ENCODE data around the gene TRIM62.

Gene TRIM62

DNA sequence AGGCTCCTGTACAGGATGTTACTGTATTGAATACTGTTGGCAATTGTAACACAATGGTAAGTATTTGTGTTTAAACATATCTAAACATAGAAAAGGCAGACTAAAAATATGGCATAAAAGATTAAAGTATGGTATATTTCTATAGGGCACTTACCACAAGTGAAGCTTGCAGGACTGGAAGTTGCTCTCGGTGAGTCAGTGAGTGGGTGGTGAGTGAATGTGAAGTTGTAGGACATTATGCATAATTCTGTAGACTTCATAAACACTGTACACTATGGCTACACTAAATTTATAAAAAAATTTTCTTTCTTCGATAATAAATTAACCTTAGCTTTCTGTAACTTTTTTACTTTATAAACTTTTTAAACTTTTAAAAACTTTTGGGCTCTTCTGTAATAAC, 13.7 kb upstream of the TRIM62 start:
- Histone ChIP-seq H3K4me3 (ENCODE audit: low read length) (no peak overlapping the region), H3K27me3 (ENCODE audit: insufficient read depth, low read length) (peaks cover 8% of the 10 kb centered on the region), H3K36me3 (ENCODE audit: insufficient read depth, low read depth, low read length) (no peaks in the 10 kb centered on the region), H3K9ac (ENCODE audit: low read depth, low read length) (no peak overlapping the region), H3K27ac (ENCODE audit: low read length) (no peak overlapping the region), H3K9me3 (ENCODE audit: insufficient read depth, low read depth, low read length) (no peaks in the 10 kb centered on the region), H3K4me1 (ENCODE audit: insufficient read depth, low read length) (no peaks in the 10 kb centered on the region)

GRCh38 chr1:33191731-33192275, 10.0 kb upstream of the TRIM62 start:
- Histone ChIP-seq H3K9me3 (ENCODE audit: insufficient read depth, low read depth, low read length) (no peaks in the 10 kb centered on the region), H3K27me3 (ENCODE audit: insufficient read depth, low read length) (peaks cover 8% of the 10 kb centered on the region)

DNA sequence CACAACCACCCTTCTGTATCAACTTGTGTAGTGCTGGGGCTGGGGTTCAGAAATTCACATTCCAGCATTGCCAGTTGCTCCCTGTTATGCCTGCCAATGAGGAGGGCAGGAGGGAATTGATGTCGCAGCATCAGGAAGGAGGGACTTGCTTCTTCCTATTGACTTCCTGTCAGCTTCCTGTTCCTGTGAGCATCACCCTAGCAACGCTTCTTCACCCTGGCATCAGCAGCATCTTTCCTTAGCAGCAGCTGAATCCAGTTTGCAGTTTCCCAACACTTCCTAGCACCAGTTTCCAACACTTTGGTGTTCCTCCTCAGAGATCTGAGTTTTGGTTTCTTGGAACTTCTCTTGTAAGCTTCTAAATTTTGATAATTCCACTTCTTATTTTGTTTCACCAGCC, 8.9 kb upstream of the TRIM62 start:
- Histone ChIP-seq H3K27ac (ENCODE audit: low read length) (no peak overlapping the region), H3K9ac (ENCODE audit: low read depth, low read length) (no peak overlapping the region), H3K9me3 (ENCODE audit: insufficient read depth, low read depth, low read length) (no peaks in the 10 kb centered on the region), H3K36me3 (ENCODE audit: insufficient read depth, low read depth, low read length) (no peaks in the 10 kb centered on the region), H3K4me1 (ENCODE audit: insufficient read depth, low read length) (no peaks in the 10 kb centered on the region), H3K4me3 (ENCODE audit: low read length) (no peak overlapping the region), H3K27me3 (ENCODE audit: insufficient read depth, low read length) (peaks cover 8% of the 10 kb centered on the region)

More at GRCh38 chr1:33191731-33192275, 10.0 kb upstream of the TRIM62 start:
- no peaks in the 10 kb centered on the region for H3K4me1 ChIP-seq (ENCODE audit: insufficient read depth, low read length)
- H3K36me3 ChIP-seq (ENCODE audit: insufficient read depth, low read depth, low read length), result no peaks in the 10 kb centered on the region
- no peak overlapping the region for H3K27ac ChIP-seq (ENCODE audit: low read length)
- H3K4me3 ChIP-seq (ENCODE audit: low read length), result no peak overlapping the region
- H3K9ac ChIP-seq (ENCODE audit: low read depth, low read length), result no peak overlapping the region

DNA sequence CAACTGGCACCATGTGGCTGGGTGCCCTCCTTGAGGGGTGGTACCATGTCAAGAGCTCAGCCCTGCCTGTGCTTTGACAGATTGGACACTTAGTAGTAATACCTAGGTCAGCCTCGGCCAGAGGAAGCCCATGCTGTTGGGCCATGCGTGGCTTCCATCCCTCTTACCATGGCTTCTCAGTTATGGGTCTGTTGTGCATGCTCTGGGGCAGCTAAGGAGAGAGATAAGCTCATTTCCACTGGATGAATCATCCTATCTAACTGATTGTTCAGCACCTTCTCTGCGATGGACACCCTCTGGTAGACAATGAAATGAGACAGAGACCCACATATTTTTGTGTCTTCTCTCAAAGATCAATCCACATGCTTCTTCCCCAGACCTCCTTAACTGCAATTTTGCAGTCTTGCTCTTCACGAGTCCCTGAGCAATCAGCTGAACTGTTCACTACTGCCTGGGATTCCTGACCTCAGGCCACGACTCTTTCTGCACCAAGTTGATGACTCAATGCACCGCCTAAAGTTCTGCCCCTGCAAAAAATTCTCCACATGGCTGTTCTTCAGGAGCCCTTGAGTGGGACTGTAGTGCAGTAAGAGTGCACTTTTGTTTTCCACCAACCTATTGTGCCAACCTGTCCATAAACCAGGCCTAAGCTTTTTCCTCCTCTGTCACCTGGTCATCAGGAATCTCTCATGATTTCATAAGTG, 6.9 kb upstream of the TRIM62 start:
- Histone ChIP-seq H3K4me3 (ENCODE audit: low read length) (no peak overlapping the region), H3K27ac (ENCODE audit: low read length) (no peak overlapping the region), H3K27me3 (ENCODE audit: insufficient read depth, low read length) (peaks cover 6% of the 10 kb centered on the region; the same call in 1 of the 2 replicates), H3K4me1 (ENCODE audit: insufficient read depth, low read length) (no peaks in the 10 kb centered on the region), H3K9ac (ENCODE audit: low read depth, low read length) (no peak overlapping the region), H3K9me3 (ENCODE audit: insufficient read depth, low read depth, low read length) (no peaks in the 10 kb centered on the region), H3K36me3 (ENCODE audit: insufficient read depth, low read depth, low read length) (no peaks in the 10 kb centered on the region)

DNA sequence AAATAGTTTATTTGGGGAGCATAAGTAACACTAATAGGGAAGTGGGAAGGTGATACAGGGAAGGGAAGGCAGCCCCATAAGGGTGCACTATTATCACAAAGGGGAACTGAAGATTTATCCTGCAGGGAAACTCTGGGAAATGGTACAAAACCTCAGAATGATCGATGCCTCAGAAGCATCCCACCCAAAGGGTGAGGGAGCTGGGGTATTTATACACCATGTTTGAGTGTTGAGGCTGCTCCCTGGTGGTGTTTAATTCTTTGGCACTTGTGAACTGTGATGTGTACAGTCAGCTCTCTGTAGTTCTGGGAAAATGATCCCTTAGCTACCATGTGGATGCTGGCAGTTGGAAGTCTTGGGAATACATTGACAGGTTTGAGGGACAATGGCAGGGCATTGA, 5.1 kb upstream of the TRIM62 start:
- H3K36me3 ChIP-seq (ENCODE audit: insufficient read depth, low read depth, low read length), result no peaks in the 10 kb centered on the region
- H3K4me1 ChIP-seq (ENCODE audit: insufficient read depth, low read length), result peaks cover 11% of the 10 kb centered on the region; the same call in 1 of the 2 replicates
- no peaks in the 10 kb centered on the region for H3K9me3 ChIP-seq (ENCODE audit: insufficient read depth, low read depth, low read length)
- peaks cover 6% of the 10 kb centered on the region; the same call in 1 of the 2 replicates for H3K27me3 ChIP-seq (ENCODE audit: insufficient read depth, low read length)
- H3K27ac ChIP-seq (ENCODE audit: low read length), result no peak overlapping the region
- H3K4me3 ChIP-seq (ENCODE audit: low read length), result no peak overlapping the region
- H3K9ac ChIP-seq (ENCODE audit: low read depth, low read length), result no peak overlapping the region

GRCh38 chr1:33185541-33185940, 3.7 kb upstream of the TRIM62 start:
- Histone ChIP-seq H3K9ac (ENCODE audit: low read depth, low read length) (no peak overlapping the region), H3K27ac (ENCODE audit: low read length) (no peak overlapping the region), H3K4me3 (ENCODE audit: low read length) (no peak overlapping the region)

GRCh38 chr1:33183306-33183705, 1.5 kb upstream of the TRIM62 start:
- Histone ChIP-seq H3K27ac (ENCODE audit: low read length) (no peak overlapping the region), H3K4me1 (ENCODE audit: insufficient read depth, low read length) (peaks cover 11% of the 10 kb centered on the region; the same call in 1 of the 2 replicates), H3K27me3 (ENCODE audit: insufficient read depth, low read length) (peaks cover 13% of the 10 kb centered on the region; the same call in 1 of the 2 replicates), H3K4me3 (ENCODE audit: low read length) (no peak overlapping the region), H3K36me3 (ENCODE audit: insufficient read depth, low read depth, low read length) (no peaks in the 10 kb centered on the region), H3K9me3 (ENCODE audit: insufficient read depth, low read depth, low read length) (no peaks in the 10 kb centered on the region), H3K9ac (ENCODE audit: low read depth, low read length) (no peak overlapping the region)

More at GRCh38 chr1:33185541-33185940, 3.7 kb upstream of the TRIM62 start:
- H3K9me3 ChIP-seq (ENCODE audit: insufficient read depth, low read depth, low read length), result no peaks in the 10 kb centered on the region
- peaks cover 6% of the 10 kb centered on the region; the same call in 1 of the 2 replicates for H3K27me3 ChIP-seq (ENCODE audit: insufficient read depth, low read length)
- H3K36me3 ChIP-seq (ENCODE audit: insufficient read depth, low read depth, low read length), result no peaks in the 10 kb centered on the region
- peaks cover 11% of the 10 kb centered on the region; the same call in 1 of the 2 replicates for H3K4me1 ChIP-seq (ENCODE audit: insufficient read depth, low read length)

DNA sequence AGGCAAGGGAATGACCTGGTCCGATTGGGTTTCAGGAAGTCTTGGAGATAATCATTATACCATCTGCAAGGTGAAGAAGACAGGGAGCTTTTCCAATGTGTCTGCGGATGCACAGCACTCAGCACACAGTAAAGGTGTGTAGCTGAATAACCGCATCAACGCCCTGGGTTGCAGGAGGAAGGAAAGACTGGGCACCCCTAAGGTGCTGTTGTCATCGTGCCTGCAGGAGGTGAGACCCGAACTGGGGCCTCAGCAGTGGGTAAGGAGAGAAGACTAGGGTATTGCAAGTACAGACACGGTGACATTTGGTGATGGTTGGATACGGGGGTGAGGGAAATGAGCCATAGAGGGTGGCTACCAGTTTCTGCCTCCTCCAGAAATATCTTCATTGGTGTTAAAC, 1.1 kb upstream of the TRIM62 start:
- Histone ChIP-seq H3K9me3 (ENCODE audit: insufficient read depth, low read depth, low read length) (no peaks in the 10 kb centered on the region), H3K4me3 (ENCODE audit: low read length) (no peak overlapping the region; the same call in 1 of the 2 replicates), H3K27ac (ENCODE audit: low read length) (no peak overlapping the region), H3K36me3 (ENCODE audit: insufficient read depth, low read depth, low read length) (no peaks in the 10 kb centered on the region), H3K27me3 (ENCODE audit: insufficient read depth, low read length) (peaks cover 13% of the 10 kb centered on the region; the same call in 1 of the 2 replicates), H3K9ac (ENCODE audit: low read depth, low read length) (no peak overlapping the region), H3K4me1 (ENCODE audit: insufficient read depth, low read length) (peaks cover 11% of the 10 kb centered on the region; the same call in 1 of the 2 replicates)

DNA sequence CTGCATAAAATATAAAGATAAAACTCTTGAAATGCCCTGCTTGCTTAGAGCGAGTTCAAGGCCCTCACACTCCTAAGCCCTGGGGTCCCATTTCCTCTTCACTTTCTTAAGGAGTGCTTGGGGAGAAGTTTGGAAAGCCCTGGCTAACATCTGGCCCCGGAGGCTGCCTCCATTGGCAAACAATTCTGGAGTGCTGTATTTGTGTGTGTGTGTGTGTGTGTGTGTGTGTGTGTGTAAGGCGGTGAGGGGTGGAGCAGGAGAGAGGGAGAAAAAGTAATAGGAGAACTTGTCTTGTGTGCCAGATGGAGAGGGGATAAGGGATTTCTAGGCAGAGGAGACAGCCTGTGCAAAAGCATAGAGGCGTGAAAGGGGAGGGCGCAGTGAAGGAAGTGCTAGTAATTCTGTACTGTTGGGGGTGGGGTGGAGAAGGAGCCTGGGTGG, 578 bp upstream of the TRIM62 start:
- H3K36me3 ChIP-seq (ENCODE audit: insufficient read depth, low read depth, low read length), result no peaks in the 10 kb centered on the region
- H3K4me3 ChIP-seq (ENCODE audit: low read length), result peak overlapping the region; percentile 77
- peaks cover 11% of the 10 kb centered on the region; the same call in 1 of the 2 replicates for H3K4me1 ChIP-seq (ENCODE audit: insufficient read depth, low read length)
- peaks cover 13% of the 10 kb centered on the region; the same call in 1 of the 2 replicates for H3K27me3 ChIP-seq (ENCODE audit: insufficient read depth, low read length)
- H3K27ac ChIP-seq (ENCODE audit: low read length), result no peak overlapping the region
- H3K9me3 ChIP-seq (ENCODE audit: insufficient read depth, low read depth, low read length), result no peaks in the 10 kb centered on the region
- H3K9ac ChIP-seq (ENCODE audit: low read depth, low read length), result no peak overlapping the region

- Histone ChIP-seq H3K9ac (ENCODE audit: low read depth, low read length) (peak overlapping the region; percentile 7; the same call in 1 of the 2 replicates), H3K27me3 (ENCODE audit: insufficient read depth, low read length) (peaks cover 13% of the 10 kb centered on the region; the same call in 1 of the 2 replicates), H3K36me3 (ENCODE audit: insufficient read depth, low read depth, low read length) (no peaks in the 10 kb centered on the region), H3K9me3 (ENCODE audit: insufficient read depth, low read depth, low read length) (no peaks in the 10 kb centered on the region), H3K4me3 (ENCODE audit: low read length) (peak overlapping the region; percentile 77), H3K4me1 (ENCODE audit: insufficient read depth, low read length) (peaks cover 11% of the 10 kb centered on the region; the same call in 1 of the 2 replicates), H3K27ac (ENCODE audit: low read length) (no peak overlapping the region)
These were observed 642 bp downstream of the TRIM62 start for GRCh38 chr1:33180911-33181890.

DNA sequence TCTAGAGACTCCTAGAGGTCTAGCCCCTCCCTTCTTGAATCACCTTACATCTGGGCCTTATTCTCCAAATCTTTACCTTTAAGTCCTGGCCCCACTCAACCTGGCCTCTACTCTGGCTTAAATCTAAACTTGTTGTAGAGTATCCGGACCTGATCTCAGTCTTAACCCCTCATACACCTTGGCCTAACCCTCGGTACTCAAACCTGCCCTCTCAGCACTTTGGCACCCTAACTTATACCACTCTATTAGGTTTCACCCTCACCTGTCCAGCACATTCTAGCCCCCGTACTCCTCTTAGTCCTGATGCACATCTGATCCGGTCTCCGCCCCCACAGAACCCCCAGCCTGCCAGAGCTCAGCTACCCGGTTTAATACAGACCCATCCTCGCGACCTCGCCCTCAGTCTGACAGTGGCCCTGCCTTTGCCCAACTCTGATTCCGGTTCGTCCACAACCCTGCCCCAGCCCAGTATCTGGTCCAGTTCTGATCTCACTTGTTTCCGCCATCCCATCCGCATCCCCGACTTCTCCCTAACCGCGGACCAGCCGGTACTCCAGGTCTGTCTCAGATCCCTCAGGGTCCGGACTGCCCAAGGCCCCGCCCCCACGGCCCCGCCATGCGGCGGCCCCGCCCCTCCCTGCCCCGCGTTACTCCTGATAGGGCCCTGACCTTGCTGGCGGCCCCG, 1.5 kb downstream of the TRIM62 start:
- H3K27me3 ChIP-seq (ENCODE audit: insufficient read depth, low read length), result peaks cover 13% of the 10 kb centered on the region; the same call in 1 of the 2 replicates
- no peaks in the 10 kb centered on the region for H3K36me3 ChIP-seq (ENCODE audit: insufficient read depth, low read depth, low read length)
- peaks cover 11% of the 10 kb centered on the region; the same call in 1 of the 2 replicates for H3K4me1 ChIP-seq (ENCODE audit: insufficient read depth, low read length)
- no peak overlapping the region for H3K27ac ChIP-seq (ENCODE audit: low read length)
- no peak overlapping the region for H3K9ac ChIP-seq (ENCODE audit: low read depth, low read length)
- peak overlapping the region; percentile 71 for H3K4me3 ChIP-seq (ENCODE audit: low read length)
- H3K9me3 ChIP-seq (ENCODE audit: insufficient read depth, low read depth, low read length), result no peaks in the 10 kb centered on the region

All from iPS-20b (cell line).